Mesenchymal stem cell (in vitro differentiated cells and primary cell): ENCODE data around the gene TMEM117.

Experiments used
- DNase-seq: peaks from one replicate; pipeline ENCODE4 v3.0.0-alpha.2; 2013
- H2AFZ ChIP-seq: one replicate; pipeline ENCODE4 v1.6.1; 2013; ENCODE audit warnings: low read depth, mild to moderate bottlenecking, control low read depth, inconsistent platforms, low read length, moderate library complexity
- H2AK5ac ChIP-seq: 2 replicates; pipeline ENCODE4 v1.6.1; 2013; ENCODE audit warnings: low read length, moderate library complexity, mild to moderate bottlenecking, inconsistent platforms; ENCODE audit not compliant: severe bottlenecking
- H2BK120ac ChIP-seq: one replicate; pipeline ENCODE4 v1.6.1; 2013; ENCODE audit warnings: low read depth, mild to moderate bottlenecking, inconsistent platforms, low read length, moderate library complexity
- H2BK12ac ChIP-seq, 2 experiments: one replicate each; pipeline ENCODE4 v1.6.1; 2013; ENCODE audit warnings: inconsistent platforms in 2 of 2, low read length in 2 of 2, mild to moderate bottlenecking in 2 of 2, moderate library complexity in 2 of 2, control low read depth in 1 of 2
- H2BK15ac ChIP-seq: one replicate; pipeline ENCODE4 v1.6.1; 2013; ENCODE audit warnings: mild to moderate bottlenecking, low read depth, inconsistent platforms; ENCODE audit not compliant: poor library complexity, severe bottlenecking
- H2BK5ac ChIP-seq: 2 replicates; pipeline ENCODE4 v1.6.1; 2013; ENCODE audit warnings: low read depth, mild to moderate bottlenecking, low read length, control low read depth, inconsistent platforms; ENCODE audit not compliant: poor library complexity, severe bottlenecking
- H3K14ac ChIP-seq, 2 experiments: one replicate each; pipeline ENCODE4 v1.6.1; 2013; ENCODE audit warnings: inconsistent platforms in 2 of 2, low read length in 2 of 2, control low read depth in 1 of 2, mild to moderate bottlenecking in 1 of 2, moderate library complexity in 1 of 2
- H3K18ac ChIP-seq, 2 experiments: one replicate each; pipeline ENCODE4 v1.6.1; 2013; ENCODE audit warnings: inconsistent platforms in 2 of 2, low read length in 2 of 2, control low read depth in 1 of 2, low read depth in 1 of 2, mild to moderate bottlenecking in 1 of 2
- H3K23ac ChIP-seq, 2 experiments: one replicate each; pipeline ENCODE4 v1.6.1; 2013; ENCODE audit warnings: inconsistent platforms in 2 of 2, low read length in 2 of 2, mild to moderate bottlenecking in 2 of 2, moderate library complexity in 2 of 2, control low read depth in 1 of 2
- H3K27ac ChIP-seq: 2 replicates; pipeline ENCODE4 v1.5.1; 2013; ENCODE audit warnings: mild to moderate bottlenecking, moderate library complexity, low read length, control low read depth, inconsistent platforms; ENCODE audit not compliant: poor library complexity, severe bottlenecking
- H3K27me3 ChIP-seq, 2 experiments: 2 replicates each; pipeline versions ENCODE4 v1.6.1 to v1.7.0; 2013; ENCODE audit warnings: low read length in 2 of 2, mild to moderate bottlenecking in 2 of 2, moderate library complexity in 2 of 2, control low read depth in 1 of 2, inconsistent platforms in 1 of 2; ENCODE audit not compliant: control insufficient read depth in 1 of 2, insufficient read depth in 1 of 2
- H3K36me3 ChIP-seq, 2 experiments: 2 replicates each; pipeline versions ENCODE4 v1.6.1 to v1.7.0; 2013; ENCODE audit warnings: low read length in 2 of 2, control low read depth in 1 of 2, inconsistent platforms in 1 of 2, low read depth in 1 of 2, mild to moderate bottlenecking in 1 of 2; ENCODE audit not compliant: insufficient read depth in 2 of 2, control insufficient read depth in 1 of 2
- H3K4ac ChIP-seq, 2 experiments: one replicate each; pipeline ENCODE4 v1.6.1; 2013; ENCODE audit warnings: inconsistent platforms in 2 of 2, low read length in 2 of 2, mild to moderate bottlenecking in 2 of 2, moderate library complexity in 2 of 2, control low read depth in 1 of 2, low read depth in 1 of 2
- H3K4me1 ChIP-seq: 2 replicates; pipeline ENCODE4 v1.6.1; 2013; ENCODE audit warnings: low read depth, low read length, control low read depth; ENCODE audit not compliant: control insufficient read depth, insufficient read depth
- H3K4me2 ChIP-seq: 2 replicates; pipeline ENCODE4 v1.6.1; 2013; ENCODE audit warnings: low read length, mild to moderate bottlenecking, inconsistent platforms; ENCODE audit not compliant: poor library complexity, severe bottlenecking
- H3K4me3 ChIP-seq, 2 experiments: 2 replicates each; pipeline versions ENCODE4 v1.5.1 to v1.7.0; 2013; ENCODE audit warnings: low read length in 2 of 2, mild to moderate bottlenecking in 2 of 2, control low read depth in 1 of 2, low read depth in 1 of 2; ENCODE audit not compliant: insufficient read depth in 1 of 2
- H3K79me1 ChIP-seq: replicated peaks from 2 replicates; pipeline ENCODE4 v1.6.1; 2013; ENCODE audit warnings: mild to moderate bottlenecking, control low read depth, low read length, inconsistent platforms; ENCODE audit not compliant: poor library complexity, severe bottlenecking
- H3K9ac ChIP-seq: 2 replicates; pipeline ENCODE4 v1.7.0; 2013; ENCODE audit warnings: mild to moderate bottlenecking, low read length, moderate library complexity
- H3K9me3 ChIP-seq: 2 replicates; pipeline ENCODE4 v1.7.0; 2013; ENCODE audit warnings: mild to moderate bottlenecking, low read length; ENCODE audit not compliant: control insufficient read depth
- H4K8ac ChIP-seq: one replicate; pipeline ENCODE4 v1.6.1; 2013; ENCODE audit warnings: inconsistent platforms, mild to moderate bottlenecking, low read length, moderate library complexity
- H4K91ac ChIP-seq: one replicate; pipeline ENCODE4 v1.6.1; 2013; ENCODE audit warnings: mild to moderate bottlenecking, low read length, inconsistent platforms
- WGBS: methylation state at CpG from one replicate; pipeline ENCODE4 v1.1.7; 2013; ENCODE audit warnings: mixed read lengths; 5-methylcytosine and 5-hydroxymethylcytosine counted together

The TMEM117 gene

GRCh38 chr12:43806737-43807072 is 29.2 kb upstream of the TMEM117 start:
- DNase-seq, result no peak
- 27% methylated on average over 3 of the region's 3 CpGs for WGBS
- no peak overlapping the region for H3K14ac ChIP-seq

DNA sequence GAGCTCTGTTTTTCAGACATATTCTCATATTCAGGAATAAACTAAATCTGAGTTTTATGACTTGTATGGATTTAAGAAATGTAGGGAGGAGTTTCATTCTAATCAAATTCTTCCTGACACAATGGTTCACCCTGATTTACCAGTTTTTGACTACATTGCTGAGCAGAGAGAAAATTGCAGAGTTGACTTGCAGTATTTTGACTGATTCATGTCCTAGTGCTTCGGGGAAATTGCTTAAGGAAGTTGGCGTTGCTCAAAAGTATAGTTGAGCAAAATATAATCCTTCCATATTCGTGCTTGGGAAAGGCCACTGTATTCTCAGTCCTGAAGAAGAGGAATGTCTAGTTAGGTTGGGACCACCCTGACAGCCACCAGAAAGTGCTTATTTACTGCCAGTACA is 28.5 kb upstream of the TMEM117 start:
- Histone ChIP-seq H3K27ac (no peak overlapping the region), H3K4me2 (no peak overlapping the region), H3K4me1 (no peaks in the 10 kb centered on the region), H3K4ac (no peak overlapping the region), H3K4me3 (peak overlapping the region in 1 of 2 experiments; percentile 89), H3K18ac (no peak overlapping the region), H3K36me3 (peaks cover 0 to 12% of the 10 kb centered on the region in 2 experiments), H4K91ac (no peak overlapping the region), H3K79me1 (no peaks in the 10 kb centered on the region), H4K8ac (no peak overlapping the region), H3K9ac (peak overlapping the region; percentile 95), H3K27me3 (no peaks in the 10 kb centered on the region), H2BK12ac (no peak overlapping the region), H3K9me3 (no peaks in the 10 kb centered on the region), H2BK15ac (no peak overlapping the region), H2AFZ (no peak overlapping the region), H2BK120ac (no peak overlapping the region), H3K23ac (no peak overlapping the region), H2AK5ac (no peak overlapping the region), H2BK5ac (no peak overlapping the region), H3K14ac (no peak overlapping the region)
- WGBS, result 97% methylated on average over 3 of the region's 3 CpGs
- no peak for DNase-seq

More at GRCh38 chr12:43806737-43807072, 29.2 kb upstream of the TMEM117 start:
- Histone ChIP-seq H2BK5ac (no peak overlapping the region), H3K79me1 (no peaks in the 10 kb centered on the region), H4K8ac (no peak overlapping the region), H2BK15ac (no peak overlapping the region), H3K9ac (peak overlapping the region; percentile 95), H3K27me3 (no peaks in the 10 kb centered on the region), H3K18ac (no peak overlapping the region), H3K4ac (no peak overlapping the region), H3K4me2 (no peak overlapping the region), H3K23ac (no peak overlapping the region), H3K4me3 (peak overlapping the region in 1 of 2 experiments; percentile 89), H2AK5ac (no peak overlapping the region), H4K91ac (no peak overlapping the region), H2AFZ (no peak overlapping the region), H3K27ac (peak overlapping the region; percentile 94), H3K36me3 (peaks cover 1 to 19% of the 10 kb centered on the region in 2 experiments), H3K4me1 (no peaks in the 10 kb centered on the region), H2BK12ac (no peak overlapping the region), H3K9me3 (no peaks in the 10 kb centered on the region), H2BK120ac (no peak overlapping the region)

DNA sequence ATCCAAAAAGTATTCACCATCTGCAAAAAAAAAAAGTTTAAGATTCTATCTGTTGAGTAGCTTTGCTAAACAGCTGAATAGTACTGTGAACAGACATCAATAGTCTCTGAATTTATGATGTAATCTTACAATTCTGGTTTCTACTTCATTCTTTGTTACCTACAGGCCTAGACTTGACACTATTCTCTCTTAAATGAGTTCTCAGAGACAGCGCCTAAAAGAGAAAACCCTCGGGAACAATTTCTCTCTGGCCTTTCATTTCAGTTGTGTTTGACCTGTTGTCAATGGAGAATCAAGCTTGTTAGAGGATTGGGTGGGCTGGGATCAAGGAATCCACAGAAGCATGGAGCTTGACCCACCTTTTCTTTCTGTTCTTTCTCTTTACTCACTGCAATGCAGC is 23.8 kb upstream of the TMEM117 start:
- Histone ChIP-seq H3K27me3 (no peaks in the 10 kb centered on the region), H3K14ac (no peak overlapping the region), H2AFZ (no peak overlapping the region), H4K91ac (no peak overlapping the region), H3K4me2 (no peak overlapping the region), H3K4ac (no peak overlapping the region), H3K23ac (no peak overlapping the region), H2BK12ac (no peak overlapping the region), H4K8ac (no peak overlapping the region), H3K79me1 (no peaks in the 10 kb centered on the region), H2BK15ac (no peak overlapping the region), H3K9ac (no peak overlapping the region), H3K4me3 (no peak overlapping the region), H2BK5ac (no peak overlapping the region), H3K4me1 (no peaks in the 10 kb centered on the region), H3K36me3 (no peaks in the 10 kb centered on the region), H3K27ac (no peak overlapping the region), H3K18ac (no peak overlapping the region), H2BK120ac (no peak overlapping the region), H3K9me3 (no peaks in the 10 kb centered on the region), H2AK5ac (no peak overlapping the region)
- WGBS, result 95% methylated on average over 2 of the region's 2 CpGs
- no peak for DNase-seq

DNA sequence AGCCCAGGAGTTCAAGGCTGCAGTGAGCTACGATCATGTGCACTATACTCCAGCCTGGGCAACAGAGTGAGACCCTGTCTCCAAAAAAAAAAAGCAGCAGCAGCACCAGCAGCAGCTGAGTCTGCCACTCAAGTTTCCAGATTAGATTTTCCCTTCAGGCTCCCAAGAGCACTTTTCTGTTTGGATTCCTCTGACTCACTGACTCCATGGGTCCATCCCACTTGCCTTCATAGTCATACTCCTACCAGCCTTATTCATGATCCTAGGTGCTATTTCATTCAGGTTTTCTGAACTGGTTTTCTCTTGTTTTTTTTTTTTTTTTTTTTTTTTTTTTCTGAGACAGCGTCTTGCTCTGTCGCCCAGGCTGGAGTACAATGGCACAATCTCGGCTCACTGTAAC is 23.0 kb upstream of the TMEM117 start:
- Histone ChIP-seq H4K8ac (no peak overlapping the region), H2AK5ac (no peak overlapping the region), H3K4me3 (no peak overlapping the region), H2BK5ac (no peak overlapping the region), H3K36me3 (no peaks in the 10 kb centered on the region), H3K18ac (no peak overlapping the region), H2BK15ac (no peak overlapping the region), H3K9me3 (no peaks in the 10 kb centered on the region), H3K27ac (no peak overlapping the region), H3K27me3 (no peaks in the 10 kb centered on the region), H3K14ac (no peak overlapping the region), H4K91ac (no peak overlapping the region), H3K23ac (no peak overlapping the region), H2AFZ (no peak overlapping the region), H3K4me2 (no peak overlapping the region), H3K4me1 (no peaks in the 10 kb centered on the region), H3K79me1 (no peaks in the 10 kb centered on the region), H3K4ac (no peak overlapping the region), H2BK120ac (no peak overlapping the region), H3K9ac (no peak overlapping the region), H2BK12ac (no peak overlapping the region)
- 72% methylated on average over 2 of the region's 4 CpGs for WGBS
- no peak for DNase-seq
